GM21423 (cell line): ENCODE measurements around the gene WDR31.
A peak's percentile ranks its signal among the peaks of the same experiment; 100 is the strongest.
"Not testable (repeated sequence)": the region's sequence is repeated elsewhere in the genome, so short reads cannot be mapped to it uniquely, and the experiment has no call there.

Source experiments
- ATAC-seq: cut with Tn5 transposase; IDR thresholded peaks from one replicate; pipeline ENCODE4 v1.9.1; 2021; ENCODE audit warnings: mild to moderate bottlenecking, moderate library complexity; ENCODE audit not compliant: unreplicated experiment

WDR31 gene

GRCh38 chr9:113340011-113340699, at the start of gene WDR31:
Gene WDR31, minus strand, starts transcription at chr9:113340275. Its CDS starts 8,253 bp downstream, at chr9:113332022.
- ATAC-seq, result peak; percentile 99

GRCh38 chr9:113389451-113389850, 49.4 kb upstream of the WDR31 start:
- no peak for ATAC-seq

GRCh38 chr9:113388833-113389232, 48.8 kb upstream of the WDR31 start:
- no peak for ATAC-seq

GRCh38 chr9:113387560-113388230, 47.6 kb upstream of the WDR31 start:
- ATAC-seq, result no peak

GRCh38 chr9:113386571-113387393, 46.7 kb upstream of the WDR31 start:
- no peak for ATAC-seq

GRCh38 chr9:113381909-113382411, 41.9 kb upstream of the WDR31 start:
- ATAC-seq, result no peak

GRCh38 chr9:113381441-113381840, 41.4 kb upstream of the WDR31 start:
- not testable (repeated sequence) for ATAC-seq

GRCh38 chr9:113380869-113381378, 40.8 kb upstream of the WDR31 start:
- ATAC-seq, result peak; percentile 54

GRCh38 chr9:113379829-113380210, 39.7 kb upstream of the WDR31 start:
- ATAC-seq, result not testable (repeated sequence)

- not testable (repeated sequence) for ATAC-seq
These were observed 39.2 kb upstream of the WDR31 start for GRCh38 chr9:113379094-113379828.

GRCh38 chr9:113376634-113377567, 36.8 kb upstream of the WDR31 start, which contains the start of gene HDHD3:
Gene HDHD3, minus strand, starts transcription at chr9:113376986. Its CDS starts 2,632 bp downstream, at chr9:113374354.
- ATAC-seq, result peak; percentile 73

- ATAC-seq, result no peak
These were observed 35.3 kb upstream of the WDR31 start for GRCh38 chr9:113375057-113376023.

- ATAC-seq, result no peak
These were observed 33.8 kb upstream of the WDR31 start for GRCh38 chr9:113373676-113374392.

- no peak for ATAC-seq
These were observed 33.2 kb upstream of the WDR31 start for GRCh38 chr9:113373256-113373655.

- ATAC-seq, result no peak
These were observed 32.0 kb upstream of the WDR31 start for GRCh38 chr9:113372059-113372458.

- ATAC-seq, result no peak
These were observed 30.8 kb upstream of the WDR31 start for GRCh38 chr9:113370806-113371325.

- no peak for ATAC-seq
These were observed 29.7 kb upstream of the WDR31 start for GRCh38 chr9:113369855-113370140.
